GM19468 (cell line): Measurements from ENCODE around the gene ACOX2.
A peak's percentile ranks its signal among the peaks of the same experiment; 100 is the strongest.

ENCODE experiments used
- ATAC-seq: cut with Tn5 transposase; IDR thresholded peaks from one replicate; pipeline ENCODE4 v1.9.1; 2021; ENCODE audit warnings: mild to moderate bottlenecking, moderate library complexity, moderate number of reproducible peaks; ENCODE audit not compliant: unreplicated experiment; ENCODE audit errors: extremely low read depth

The ACOX2 gene

GRCh38 chr3:58482917-58483636 is 53.9 kb downstream of the ACOX2 start:
- no peak for ATAC-seq

- ATAC-seq, result no peak
These were observed 56.7 kb downstream of the ACOX2 start for GRCh38 chr3:58480309-58480708.

GRCh38 chr3:58478781-58479180 is 58.2 kb downstream of the ACOX2 start:
- ATAC-seq, result no peak

GRCh38 chr3:58474967-58475578 is 61.9 kb downstream of the ACOX2 start:
- ATAC-seq, result no peak

- ATAC-seq, result no peak
These were observed 62.6 kb downstream of the ACOX2 start for GRCh38 chr3:58474348-58474911.

GRCh38 chr3:58473275-58473674 is 63.7 kb downstream of the ACOX2 start:
- ATAC-seq, result no peak

GRCh38 chr3:58471025-58471887 is 65.7 kb downstream of the ACOX2 start:
- no peak for ATAC-seq

GRCh38 chr3:58470363-58471024 is 66.5 kb downstream of the ACOX2 start:
- no peak for ATAC-seq

GRCh38 chr3:58469096-58469495 is 67.9 kb downstream of the ACOX2 start:
- ATAC-seq, result no peak

- no peak for ATAC-seq
These were observed 70.0 kb downstream of the ACOX2 start for GRCh38 chr3:58466899-58467563.

- no peak for ATAC-seq
These were observed 72.1 kb downstream of the ACOX2 start for GRCh38 chr3:58464866-58465265.

- ATAC-seq, result no peak
These were observed 73.1 kb downstream of the ACOX2 start for GRCh38 chr3:58463942-58464271.

GRCh38 chr3:58463181-58463941 is 73.6 kb downstream of the ACOX2 start:
- peak; percentile 32 for ATAC-seq

GRCh38 chr3:58462829-58463180 is 74.2 kb downstream of the ACOX2 start:
- no peak for ATAC-seq

GRCh38 chr3:58459160-58459559 is 77.8 kb downstream of the ACOX2 start:
- no peak for ATAC-seq
